Keratinocyte (primary cell): Measurements from ENCODE around the gene RAP1GAP.
"Not testable (repeated sequence)": the region's sequence is repeated elsewhere in the genome, so short reads cannot be mapped to it uniquely, and the experiment has no call there.

Source experiments
- EZH2 ChIP-seq: IDR thresholded peaks from one replicate; pipeline ENCODE4 v1.6.1; 2012; ENCODE audit warnings: inconsistent platforms, mild to moderate bottlenecking, low read length, moderate library complexity
- TF ChIP-seq, protein P1 (sequence below), 3 experiments: IDR thresholded peaks in 1 of 3; conservative IDR thresholded peaks in 1 of 3; optimal IDR thresholded peaks in 1 of 3; 2 replicates in 2 of 3; 3 replicates in 1 of 3; pipeline versions ENCODE3 to v1.5.1; 2011; ENCODE audit warnings: low read length in 3 of 3, mild to moderate bottlenecking in 3 of 3, moderate library complexity in 2 of 3, control low read depth in 1 of 3, inconsistent platforms in 1 of 3; ENCODE audit not compliant: insufficient read depth in 2 of 3; ENCODE audit errors: extremely low read depth in 1 of 3

DNA sequence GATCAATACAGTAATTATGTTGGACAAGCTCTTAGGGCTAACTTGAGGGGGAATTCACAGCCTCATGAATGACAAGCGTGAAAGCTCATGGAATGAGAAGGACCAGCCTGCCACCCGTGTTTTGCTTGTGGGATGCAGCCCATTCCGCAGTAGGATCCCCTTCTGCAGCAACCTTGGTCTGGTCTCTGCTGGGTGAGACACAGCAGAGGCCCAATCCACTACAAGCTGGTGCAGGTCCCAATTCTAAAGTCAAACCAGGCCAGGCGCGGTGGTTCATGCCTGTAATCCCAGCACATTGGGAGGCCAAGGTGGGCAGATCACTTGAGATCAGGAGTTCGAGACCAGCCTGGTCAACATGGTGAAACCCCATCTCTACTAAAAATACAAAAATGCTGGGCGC, 4.7 kb upstream of the RAP1GAP start:
- TF ChIP-seq, protein P1, sequence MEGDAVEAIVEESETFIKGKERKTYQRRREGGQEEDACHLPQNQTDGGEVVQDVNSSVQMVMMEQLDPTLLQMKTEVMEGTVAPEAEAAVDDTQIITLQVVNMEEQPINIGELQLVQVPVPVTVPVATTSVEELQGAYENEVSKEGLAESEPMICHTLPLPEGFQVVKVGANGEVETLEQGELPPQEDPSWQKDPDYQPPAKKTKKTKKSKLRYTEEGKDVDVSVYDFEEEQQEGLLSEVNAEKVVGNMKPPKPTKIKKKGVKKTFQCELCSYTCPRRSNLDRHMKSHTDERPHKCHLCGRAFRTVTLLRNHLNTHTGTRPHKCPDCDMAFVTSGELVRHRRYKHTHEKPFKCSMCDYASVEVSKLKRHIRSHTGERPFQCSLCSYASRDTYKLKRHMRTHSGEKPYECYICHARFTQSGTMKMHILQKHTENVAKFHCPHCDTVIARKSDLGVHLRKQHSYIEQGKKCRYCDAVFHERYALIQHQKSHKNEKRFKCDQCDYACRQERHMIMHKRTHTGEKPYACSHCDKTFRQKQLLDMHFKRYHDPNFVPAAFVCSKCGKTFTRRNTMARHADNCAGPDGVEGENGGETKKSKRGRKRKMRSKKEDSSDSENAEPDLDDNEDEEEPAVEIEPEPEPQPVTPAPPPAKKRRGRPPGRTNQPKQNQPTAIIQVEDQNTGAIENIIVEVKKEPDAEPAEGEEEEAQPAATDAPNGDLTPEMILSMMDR (optimal IDR thresholded peaks at IDR 0.05 in 1 of 3, IDR thresholded peaks at IDR 0.05 in 1 of 3, conservative IDR thresholded peaks at IDR 0.05 in 1 of 3; ENCODE audit: extremely low read depth in 1 of 3, insufficient read depth in 2 of 3, low read length in 3 of 3), result not testable (repeated sequence)
- not testable (repeated sequence) for TF ChIP-seq EZH2
